H1 (cell line): ENCODE measurements around the gene ERICH3. TPM values are rescaled to one million over a fixed set of nuclear protein-coding genes. Genes with fewer than 3 reads are reported as not detected.

Experiments
- CTCF ChIA-PET: fragments of 300-600 bp; sonication (Branson Sonifier 250); formaldehyde crosslinking; loops from one replicate; lab custom pipeline; 2021; ENCODE audit not compliant: partially characterized antibody; lab: Charles Lee
- POLR2A ChIA-PET: fragments of 300-600 bp; sonication (Branson Sonifier 250); formaldehyde crosslinking; loops from one replicate; lab custom pipeline; 2021; ENCODE audit warnings: inconsistent platforms; ENCODE audit not compliant: partially characterized antibody; lab: Charles Lee
- DNase-seq, 2 experiments: peaks; one replicate each; pipeline versions ENCODE4 v3.0.0 to v3.0.0-alpha.2; 2010 to 2022; ENCODE audit warnings: low spot score in 2 of 2, low read depth in 1 of 2, mixed read lengths in 1 of 2
- FAIRE-seq: peaks from 2 replicates; lab custom pipeline; 2011; peaks lifted over from hg19 to GRCh38; lab: Jason Lieb, UNC
- H2AFZ ChIP-seq: 2 replicates; pipeline ENCODE4 v1.8.1; 2012; ENCODE audit warnings: low read length, inconsistent platforms
- H2AK5ac ChIP-seq: 2 replicates; pipeline ENCODE4 v1.6.1; 2013; ENCODE audit warnings: low read depth, low read length
- H2BK120ac ChIP-seq: replicated peaks from 2 replicates; pipeline ENCODE3; 2013; ENCODE audit warnings: low read depth, low read length, inconsistent platforms
- H2BK12ac ChIP-seq: 2 replicates; pipeline ENCODE4 v1.6.1; 2013; ENCODE audit warnings: low read depth, low read length
- H2BK15ac ChIP-seq: 2 replicates; pipeline ENCODE4 v1.6.1; 2013; ENCODE audit warnings: low read length
- H2BK20ac ChIP-seq: 2 replicates; pipeline ENCODE4 v1.6.1; 2013; ENCODE audit warnings: low read length
- H2BK5ac ChIP-seq: 2 replicates; pipeline ENCODE4 v1.6.1; 2013; ENCODE audit warnings: low read depth, low read length
- H3K14ac ChIP-seq: 2 replicates; pipeline ENCODE4 v1.6.1; 2013; ENCODE audit warnings: inconsistent platforms; ENCODE audit not compliant: insufficient read length
- H3K18ac ChIP-seq: 2 replicates; pipeline ENCODE4 v1.6.1; 2013; ENCODE audit warnings: low read length; ENCODE audit errors: extremely low read depth
- H3K23ac ChIP-seq: 2 replicates; pipeline ENCODE4 v1.6.1; 2013; ENCODE audit warnings: inconsistent platforms; ENCODE audit not compliant: insufficient read length
- H3K23me2 ChIP-seq: 2 replicates; pipeline ENCODE4 v1.6.1; 2013; ENCODE audit warnings: low read depth, low read length
- H3K27ac ChIP-seq: 2 replicates; pipeline ENCODE4 v1.6.1; 2011; ENCODE audit warnings: low read depth, low read length, inconsistent platforms
- H3K27me3 ChIP-seq, 4 experiments: replicated peaks in 1 of 4; 1 replicate in 1 of 4; 2 replicates in 3 of 4; pipeline versions ENCODE4 v1.6.1 to v1.8.1; 2011 to 2013; ENCODE audit warnings: low read length in 3 of 4, mild to moderate bottlenecking in 3 of 4, inconsistent platforms in 2 of 4, mixed read lengths in 2 of 4, moderate library complexity in 1 of 4; ENCODE audit not compliant: control insufficient read depth in 3 of 4, insufficient read depth in 3 of 4; ENCODE audit errors: extremely low read depth in 1 of 4
- H3K36me3 ChIP-seq, 4 experiments: 2 replicates each; pipeline versions ENCODE4 v1.6.1 to v1.8.1; 2011 to 2013; ENCODE audit warnings: mild to moderate bottlenecking in 4 of 4, low read length in 3 of 4, moderate library complexity in 2 of 4, control low read depth in 1 of 4, inconsistent platforms in 1 of 4; ENCODE audit not compliant: insufficient read depth in 4 of 4, control insufficient read depth in 2 of 4
- H3K4ac ChIP-seq: replicated peaks from 2 replicates; pipeline ENCODE3; 2013; ENCODE audit warnings: low read length, low read depth, mixed read lengths, inconsistent platforms; ENCODE audit not compliant: insufficient read length
- H3K4me1 ChIP-seq, 4 experiments: replicated peaks in 1 of 4; 1 replicate in 1 of 4; 2 replicates in 3 of 4; pipeline versions ENCODE4 v1.6.1 to v1.8.1; 2011 to 2013; ENCODE audit warnings: low read length in 3 of 4, inconsistent platforms in 2 of 4, mixed read lengths in 1 of 4; ENCODE audit not compliant: insufficient read depth in 4 of 4, control insufficient read depth in 3 of 4
- H3K4me2 ChIP-seq, 2 experiments: 2 replicates each; pipeline versions ENCODE4 v1.6.1 to v1.8.1; 2011 to 2013; ENCODE audit warnings: low read depth in 2 of 2, low read length in 2 of 2, control low read depth in 1 of 2, inconsistent platforms in 1 of 2, mild to moderate bottlenecking in 1 of 2; ENCODE audit not compliant: insufficient read depth in 1 of 2
- H3K4me3 ChIP-seq, 4 experiments: fragments of 200-600, 300-600 bp in 1 of 4; sonication (generic), shearing (Covaris generic), sonication (Bioruptor Twin) in 1 of 4; 2 replicates each; pipeline versions ENCODE4 v1.5.1 to v1.8.1; 2011 to 2016; ENCODE audit warnings: low read length in 4 of 4, low read depth in 3 of 4, control low read depth in 2 of 4, inconsistent platforms in 2 of 4, mild to moderate bottlenecking in 2 of 4, mixed read lengths in 1 of 4, moderate library complexity in 1 of 4; ENCODE audit not compliant: insufficient read depth in 2 of 4; ENCODE audit errors: extremely low read depth in 1 of 4
- H3K56ac ChIP-seq: replicated peaks from 2 replicates; pipeline ENCODE3; 2013; ENCODE audit warnings: low read depth, mild to moderate bottlenecking, mixed read lengths, low read length, inconsistent platforms; ENCODE audit not compliant: insufficient read length
- H3K79me1 ChIP-seq: 2 replicates; pipeline ENCODE4 v1.6.1; 2013; ENCODE audit warnings: low read depth, low read length, control low read depth
- H3K79me2 ChIP-seq, 2 experiments: 2 replicates each; pipeline versions ENCODE4 v1.6.1 to v1.8.1; 2012 to 2013; ENCODE audit warnings: low read length in 2 of 2, mild to moderate bottlenecking in 2 of 2, inconsistent platforms in 1 of 2; ENCODE audit not compliant: insufficient read depth in 2 of 2, control insufficient read depth in 1 of 2
- H3K9ac ChIP-seq, 4 experiments: replicated peaks in 1 of 4; 1 replicate in 1 of 4; 2 replicates in 3 of 4; pipeline versions ENCODE4 v1.6.1 to v1.8.1; 2011 to 2013; ENCODE audit warnings: low read depth in 3 of 4, low read length in 3 of 4, control low read depth in 2 of 4, mild to moderate bottlenecking in 2 of 4, moderate library complexity in 2 of 4, inconsistent platforms in 1 of 4; ENCODE audit errors: extremely low read depth in 1 of 4
- H3K9me3 ChIP-seq, 2 experiments: 2 replicates each; pipeline versions ENCODE4 v1.6.1 to v1.8.1; 2012 to 2013; ENCODE audit warnings: mild to moderate bottlenecking in 2 of 2, moderate library complexity in 2 of 2, control low read depth in 1 of 2, inconsistent platforms in 1 of 2, low read depth in 1 of 2, low read length in 1 of 2, mixed read lengths in 1 of 2; ENCODE audit not compliant: insufficient read depth in 2 of 2
- H4K20me1 ChIP-seq, 2 experiments: replicated peaks in 1 of 2; 2 replicates each; pipeline versions ENCODE3 to v1.8.1; 2011 to 2013; ENCODE audit warnings: inconsistent platforms in 2 of 2, low read length in 2 of 2, mild to moderate bottlenecking in 1 of 2; ENCODE audit not compliant: insufficient read depth in 2 of 2, control insufficient read depth in 1 of 2
- H4K5ac ChIP-seq: 2 replicates; pipeline ENCODE4 v1.6.1; 2013; ENCODE audit warnings: low read length, low read depth, mixed read lengths, inconsistent platforms; ENCODE audit not compliant: insufficient read length
- H4K8ac ChIP-seq: 2 replicates; pipeline ENCODE4 v1.8.0; 2013; ENCODE audit warnings: mild to moderate bottlenecking, moderate library complexity, low read length, inconsistent platforms; ENCODE audit not compliant: insufficient read depth; ENCODE audit errors: extremely low read depth
- H4K91ac ChIP-seq: replicated peaks from 2 replicates; pipeline ENCODE3; 2013; ENCODE audit warnings: low read length, mixed read lengths, inconsistent platforms; ENCODE audit not compliant: insufficient read length
- BCL11A ChIP-seq, 2 experiments: IDR thresholded peaks; one replicate each; pipeline ENCODE4 v1.6.1; 2011; ENCODE audit warnings: low read depth in 2 of 2, low read length in 2 of 2, mild to moderate bottlenecking in 2 of 2
- CREB1 ChIP-seq: IDR thresholded peaks from 2 replicates; pipeline ENCODE4 v1.6.1; 2012; ENCODE audit warnings: inconsistent platforms
- CTCF ChIP-seq, 3 experiments: IDR thresholded peaks; 1 replicate in 2 of 3; 2 replicates in 1 of 3; pipeline versions ENCODE4 v1.5.1 to v1.6.1; 2011; ENCODE audit warnings: low read length in 3 of 3, mild to moderate bottlenecking in 3 of 3, inconsistent platforms in 2 of 3, low read depth in 1 of 3, moderate library complexity in 1 of 3; ENCODE audit not compliant: insufficient read depth in 1 of 3; ENCODE audit errors: control extremely low read depth in 1 of 3
- NRF1 ChIP-seq: IDR thresholded peaks from 2 replicates; pipeline ENCODE4 v1.6.1; 2011; ENCODE audit warnings: mild to moderate bottlenecking, low read depth, low read length, improper control_type of control experiment
- POLR2A ChIP-seq, 2 experiments: IDR thresholded peaks; 1 replicate in 1 of 2; 2 replicates in 1 of 2; pipeline ENCODE4 v1.6.1; 2011; ENCODE audit warnings: low read depth in 2 of 2, low read length in 2 of 2, mild to moderate bottlenecking in 2 of 2; ENCODE audit errors: control extremely low read depth in 1 of 2
- RFX5 ChIP-seq: IDR thresholded peaks from 2 replicates; pipeline ENCODE4 v1.6.1; 2011; ENCODE audit warnings: low read depth, low read length, improper control_type of control experiment, borderline replicate concordance
- RXRA ChIP-seq: IDR thresholded peaks from 2 replicates; pipeline ENCODE4 v1.6.1; 2011; ENCODE audit warnings: low read depth, mild to moderate bottlenecking, low read length, moderate library complexity; ENCODE audit not compliant: insufficient read depth
- whole genome bisulfite sequencing, 2 experiments: shearing (Covaris generic) in 1 of 2; methylation state at CpG; one replicate each; pipeline versions ENCODE4 v1.1.6 to v1.1.7; 2013 to 2015; ENCODE audit warnings: low lambda C conversion rate in 2 of 2, mixed read lengths in 2 of 2, inconsistent platforms in 1 of 2, low coverage in 1 of 2, missing lambda C conversion rate in 1 of 2; ENCODE audit not compliant: insufficient replicate concordance in 2 of 2, insufficient coverage in 1 of 2, insufficient read length in 1 of 2; ENCODE audit errors: extremely low coverage in 1 of 2, missing lambda C conversion rate in 1 of 2; 5-methylcytosine and 5-hydroxymethylcytosine counted together
- polyA plus RNA-seq, 7 experiments: library from polyadenylated mRNA; depleted of rRNA in 3 of 7; stranded (reverse) in 5 of 7; unstranded in 2 of 7; fragments of >200 nt in 5 of 7; fragments of 200-250 nt in 2 of 7; gene quantifications; 1 replicate in 5 of 7; 2 replicates in 1 of 7; 4 replicates in 1 of 7; pipeline versions ENCODE4 v1.2.1 to v1.2.3, GENCODE V29; 2011 to 2013; ENCODE audit warnings: missing spikeins in 2 of 7, mixed read lengths in 2 of 7
- total RNA-seq: library from RNA; stranded (reverse); fragmentation: NEBNext Ultra II Directional; extraction: Animal tissue kit (Norgen Biotek cat#: 25700); gene quantifications from 2 replicates; pipeline ENCODE4 v1.2.1, GENCODE V29; 2021

Gene ERICH3
- total and polyA plus RNA-seq, 2 of the 8 experiments (the other 6 are each of a cell fraction or from before 2014, with no cell fraction given) = 0.02 TPM; not detected in 1

GRCh38 chr1:74526708-74527107 lies 146.9 kb downstream of the ERICH3 start:
- no peak overlapping the region for H4K91ac ChIP-seq
- H4K8ac ChIP-seq = no peak overlapping the region
- H2AK5ac ChIP-seq = no peak overlapping the region
- H2BK12ac ChIP-seq = no peak overlapping the region
- H3K9ac ChIP-seq = no peak overlapping the region
- ChIA-PET CTCF (interaction anchor here (0.5 to 1.6 kb wide), 7 partner anchors 9 to 303 kb away, joined by 3 to 5 read pairs (median 3); partner anchors contain the start of gene LRRC53), POLR2A (no interaction called here)
- H3K27ac ChIP-seq = no peak overlapping the region
- H2BK20ac ChIP-seq = no peak overlapping the region
- no peak overlapping the region for H2BK120ac ChIP-seq
- H2BK5ac ChIP-seq = no peak overlapping the region
- no peaks in the 10 kb centered on the region for H3K27me3 ChIP-seq
- H2BK15ac ChIP-seq = no peak overlapping the region
- H3K4me3 ChIP-seq = no peak overlapping the region
- H3K36me3 ChIP-seq = no peaks in the 10 kb centered on the region
- H3K23ac ChIP-seq = no peak overlapping the region
- H3K4me1 ChIP-seq = peaks cover 3 to 15% (median 7%) of the 10 kb centered on the region in 4 experiments; a peak in 6 of 7 replicates
- H3K18ac ChIP-seq = no peak overlapping the region
- WGBS, 2 experiments = 93% methylated on average over 2 of the region's 2 CpGs; no CpG with 5 or more reads in 1 of the 2 experiments
- no peak overlapping the region for H3K4ac ChIP-seq
- FAIRE-seq (no peak), DNase-seq (no peak)
- H3K14ac ChIP-seq = no peak overlapping the region
- no peaks in the 10 kb centered on the region for H3K9me3 ChIP-seq
- H4K20me1 ChIP-seq = no peaks in the 10 kb centered on the region
- H3K4me2 ChIP-seq = no peak overlapping the region
- no peak overlapping the region for H2AFZ ChIP-seq
- no peaks in the 10 kb centered on the region for H3K79me1 ChIP-seq
- peaks cover 4% of the 10 kb centered on the region for H3K23me2 ChIP-seq
- no peak overlapping the region for H3K56ac ChIP-seq
- no peak overlapping the region for H4K5ac ChIP-seq
- no peaks in the 10 kb centered on the region for H3K79me2 ChIP-seq
- no peak for TF ChIP-seq RFX5
- TF ChIP-seq NRF1 = no peak
- TF ChIP-seq RXRA = no peak
- no peak for TF ChIP-seq POLR2A (IDR thresholded peaks at IDR 0.05; ENCODE audit: control extremely low read depth in 1 of 2, low read depth in 2 of 2, low read length in 2 of 2)
- TF ChIP-seq CREB1 = no peak
- no peak for TF ChIP-seq BCL11A (IDR thresholded peaks at IDR 0.05; ENCODE audit: low read depth in 2 of 2, low read length in 2 of 2)
- no peak for TF ChIP-seq CTCF (IDR thresholded peaks at IDR 0.05; ENCODE audit: control extremely low read depth in 1 of 3, insufficient read depth in 1 of 3, low read depth in 1 of 3, low read length in 3 of 3)
